IMR-90 (cell line): Measurements from ENCODE around the gene LRRTM4. TPM values are rescaled to one million over a fixed set of nuclear protein-coding genes. Genes with fewer than 3 reads are reported as not detected.

Experiments used
- ATAC-seq: fragments of 200-7000 bp; cut with Tn5 transposase; 2 replicates; pipeline ENCODE4 v1.9.1; 2020; ENCODE audit warnings: low read depth, mild to moderate bottlenecking, moderate library complexity
- BruUV-seq: library from RNA; stranded (reverse); fragments of 400-500 nt; replicated peaks from 2 replicates; lab custom pipeline; 2021; lab: Mats Ljungman, UMichigan
- CTCF ChIA-PET: fragments of 300-600 bp; formaldehyde crosslinking; extraction: SDS; loops from one replicate; lab custom pipeline; 2021; ENCODE audit warnings: antibody characterized with exemption; lab: Yijun Ruan, JAX
- POLR2A ChIA-PET: fragments of 300-600 bp; sonication (Branson Sonifier 250); formaldehyde crosslinking; loops from one replicate; lab custom pipeline; 2022; ENCODE audit warnings: antibody characterized with exemption; ENCODE audit not compliant: unreplicated experiment; lab: Charles Lee
- DNase-seq: peaks from one replicate; pipeline ENCODE4 v3.0.0; 2013
- H2AFZ ChIP-seq: replicated peaks from 2 replicates; pipeline ENCODE3; 2013; ENCODE audit warnings: low read length, mild to moderate bottlenecking; ENCODE audit not compliant: poor library complexity
- H2AK5ac ChIP-seq: 2 replicates; pipeline ENCODE4 v1.6.1; 2013; ENCODE audit warnings: low read depth, low read length, inconsistent platforms
- H2AK9ac ChIP-seq: replicated peaks from 2 replicates; pipeline ENCODE3; 2013; ENCODE audit warnings: mild to moderate bottlenecking, low read depth, low read length, moderate library complexity; ENCODE audit not compliant: poor library complexity
- H2BK120ac ChIP-seq: 2 replicates; pipeline ENCODE4 v1.6.1; 2013; ENCODE audit warnings: low read depth, low read length, inconsistent platforms
- H2BK15ac ChIP-seq: 3 replicates; pipeline ENCODE4 v1.6.1; 2013; ENCODE audit warnings: low read depth, low read length, inconsistent platforms
- H2BK20ac ChIP-seq: 2 replicates; pipeline ENCODE4 v1.6.1; 2013; ENCODE audit warnings: low read depth, mild to moderate bottlenecking, inconsistent platforms, low read length, moderate library complexity
- H2BK5ac ChIP-seq: 2 replicates; pipeline ENCODE4 v1.6.1; 2013; ENCODE audit warnings: mild to moderate bottlenecking, low read depth, low read length, inconsistent platforms; ENCODE audit not compliant: poor library complexity, severe bottlenecking
- H3K14ac ChIP-seq: replicated peaks from 2 replicates; pipeline ENCODE4 v1.6.1; 2013; ENCODE audit warnings: low read depth, low read length, inconsistent platforms
- H3K18ac ChIP-seq: 2 replicates; pipeline ENCODE4 v1.6.1; 2013; ENCODE audit warnings: low read depth, low read length, control low read depth
- H3K23ac ChIP-seq: 2 replicates; pipeline ENCODE4 v1.6.1; 2013; ENCODE audit warnings: low read depth, low read length, inconsistent platforms
- H3K27ac ChIP-seq: 2 replicates; pipeline ENCODE4 v1.5.1; 2013; ENCODE audit warnings: mild to moderate bottlenecking, control low read depth, low read length; ENCODE audit not compliant: insufficient read depth
- H3K27me3 ChIP-seq: 2 replicates; pipeline ENCODE4 v1.6.1; 2013; ENCODE audit warnings: low read length; ENCODE audit not compliant: control insufficient read depth, insufficient read depth
- H3K36me3 ChIP-seq: 2 replicates; pipeline ENCODE4 v1.6.1; 2013; ENCODE audit warnings: low read length, mixed read lengths; ENCODE audit not compliant: control insufficient read depth, insufficient read depth
- H3K4ac ChIP-seq: 2 replicates; pipeline ENCODE4 v1.6.1; 2013; ENCODE audit warnings: low read depth, low read length, inconsistent platforms
- H3K4me1 ChIP-seq: 2 replicates; pipeline ENCODE4 v1.6.1; 2013; ENCODE audit warnings: low read length, mixed read lengths; ENCODE audit not compliant: control insufficient read depth, insufficient read depth
- H3K4me2 ChIP-seq: 2 replicates; pipeline ENCODE4 v1.6.1; 2013; ENCODE audit warnings: low read depth, mild to moderate bottlenecking, control low read depth, low read length, moderate library complexity
- H3K4me3 ChIP-seq: 2 replicates; pipeline ENCODE4 v1.5.1; 2013; ENCODE audit warnings: low read depth, mild to moderate bottlenecking, control low read depth, low read length, moderate library complexity; ENCODE audit not compliant: insufficient read depth
- H3K56ac ChIP-seq: 2 replicates; pipeline ENCODE4 v1.6.1; 2013; ENCODE audit warnings: low read length, inconsistent platforms; ENCODE audit not compliant: insufficient read depth; ENCODE audit errors: extremely low read depth
- H3K79me1 ChIP-seq, 2 experiments: 2 replicates each; pipeline ENCODE4 v1.6.1; 2013; ENCODE audit warnings: low read length in 2 of 2, inconsistent platforms in 1 of 2, low read depth in 1 of 2
- H3K9ac ChIP-seq: 2 replicates; pipeline ENCODE4 v1.6.1; 2013; ENCODE audit warnings: low read depth, low read length, control low read depth
- H3K9me1 ChIP-seq: 2 replicates; pipeline ENCODE4 v1.6.1; 2013; ENCODE audit warnings: low read length, inconsistent platforms; ENCODE audit not compliant: insufficient read depth
- H3K9me3 ChIP-seq: 2 replicates; pipeline ENCODE4 v1.6.1; 2013; ENCODE audit warnings: low read length; ENCODE audit not compliant: control insufficient read depth, insufficient read depth
- H4K20me1 ChIP-seq: 2 replicates; pipeline ENCODE4 v1.6.1; 2013; ENCODE audit warnings: low read length, inconsistent platforms; ENCODE audit not compliant: insufficient read depth
- H4K5ac ChIP-seq: 2 replicates; pipeline ENCODE4 v1.6.1; 2013; ENCODE audit warnings: mild to moderate bottlenecking, low read depth, low read length, control low read depth
- H4K8ac ChIP-seq, 2 experiments: 2 replicates each; pipeline ENCODE4 v1.6.1; 2013; ENCODE audit warnings: low read depth in 2 of 2, low read length in 2 of 2, control low read depth in 1 of 2, inconsistent platforms in 1 of 2
- H4K91ac ChIP-seq: 2 replicates; pipeline ENCODE4 v1.6.1; 2013; ENCODE audit warnings: low read depth, low read length, inconsistent platforms; ENCODE audit not compliant: insufficient read depth
- CEBPB ChIP-seq: IDR thresholded peaks from 2 replicates; pipeline ENCODE4 v1.6.1; 2012; ENCODE audit warnings: low read depth, low read length, improper control_type of control experiment
- FOS ChIP-seq: fragments of 150-350 bp; IDR thresholded peaks from 2 replicates; pipeline ENCODE4 v1.6.1; 2016; ENCODE audit warnings: low read depth, low read length
- MAFK ChIP-seq: IDR thresholded peaks from 2 replicates; pipeline ENCODE4 v1.6.1; 2012; ENCODE audit warnings: low read depth, low read length, improper control_type of control experiment
- NFE2L2 ChIP-seq: fragments of 150-350 bp; IDR thresholded peaks from 2 replicates; pipeline ENCODE4 v1.6.1; 2016; ENCODE audit warnings: low read depth, mild to moderate bottlenecking, low read length
- POLR2A ChIP-seq: IDR thresholded peaks from 2 replicates; pipeline ENCODE4 v1.6.1; 2012; ENCODE audit warnings: mild to moderate bottlenecking, low read depth, low read length
- RCOR1 ChIP-seq: IDR thresholded peaks from 2 replicates; pipeline ENCODE4 v1.6.1; 2012; ENCODE audit warnings: mild to moderate bottlenecking, low read length, improper control_type of control experiment; ENCODE audit not compliant: insufficient replicate concordance
- RFX5 ChIP-seq: IDR thresholded peaks from 2 replicates; pipeline ENCODE4 v1.8.0; 2012; ENCODE audit warnings: low read depth, mild to moderate bottlenecking, low read length, moderate library complexity
- SMC3 ChIP-seq: fragments of 150-350 bp; IDR thresholded peaks from 2 replicates; pipeline ENCODE4 v1.6.1; 2016; ENCODE audit warnings: low read depth, mild to moderate bottlenecking, antibody characterized with exemption, low read length, moderate library complexity
- WGBS, 2 experiments: methylation state at CpG; one replicate each; pipeline versions ENCODE4 v1.1.5 to v1.1.7; 2013; ENCODE audit warnings: missing lambda C conversion rate in 2 of 2; ENCODE audit not compliant: insufficient read length in 1 of 2; ENCODE audit errors: extremely low coverage in 2 of 2; 5-methylcytosine and 5-hydroxymethylcytosine counted together
- dilution Hi-C: fragments of 300-500 bp; cut with HindIII; formaldehyde crosslinking; loops from one replicate; pipeline ENCODE4 v1.14.3; 2018; ENCODE audit warnings: low sequenced_read_pairs; ENCODE audit not compliant: unreplicated experiment
- in situ Hi-C: fragments of 300-500 bp; cut with MboI; formaldehyde crosslinking; loops from 3 replicates; pipeline ENCODE4 v1.14.3; 2019; ENCODE audit warnings: low sequenced_read_pairs, inconsistent platforms, mixed read lengths
- intact Hi-C: fragments of 100-400 bp; cut with micrococcal nuclease; formaldehyde crosslinking; loops from 2 replicates; pipeline ENCODE4 v1.10.0; 2022
- polyA plus RNA-seq, 3 experiments: library from polyadenylated mRNA; depleted of rRNA; stranded (reverse); fragments of >200 nt; gene quantifications; 2 replicates each; pipeline ENCODE4 v1.2.3, GENCODE V29; 2012; ENCODE audit warnings: low replicate concordance in 1 of 3
- total RNA-seq: library from RNA; depleted of rRNA; stranded (reverse); fragments of >200 nt; gene quantifications from 2 replicates; pipeline ENCODE4 v1.2.3, GENCODE V29; 2012
- TF ChIP-seq, protein P1 (sequence below): conservative IDR thresholded peaks from 2 replicates; pipeline ENCODE4 v1.5.1; 2012; ENCODE audit warnings: mild to moderate bottlenecking, low read depth, low read length, improper control_type of control experiment
- TF ChIP-seq, protein P2 (sequence below): fragments of 150-350 bp; IDR thresholded peaks from 2 replicates; pipeline ENCODE4 v1.6.1; 2017; ENCODE audit warnings: mild to moderate bottlenecking, antibody characterized with exemption, low read length, low read depth

Gene LRRTM4
- total and polyA plus RNA-seq, 2 of the 4 experiments (the other 2 are of a cell fraction): not detected

DNA sequence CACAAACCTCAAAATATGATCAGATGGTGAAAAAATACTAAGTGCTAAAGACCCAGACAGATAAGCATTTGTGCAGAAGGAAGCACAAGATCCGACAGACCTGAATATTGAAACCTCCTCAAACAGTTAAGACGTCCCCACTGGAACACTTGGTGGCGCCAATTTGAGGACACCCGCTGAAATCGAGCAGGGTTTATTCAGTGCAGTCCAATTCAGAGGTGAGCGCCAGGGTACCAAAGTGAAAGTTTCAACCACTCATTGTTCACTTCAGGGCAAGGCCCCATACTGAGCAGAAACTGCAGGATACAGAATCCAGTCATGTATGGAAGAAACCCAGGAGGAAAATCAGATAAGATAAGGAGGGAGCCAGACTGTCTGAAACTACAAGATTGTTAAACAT lies 417.6 kb downstream of the LRRTM4 start:
- no peak overlapping the region for H3K4me3 ChIP-seq
- H3K56ac ChIP-seq: no peak overlapping the region
- no peaks in the 10 kb centered on the region for H3K9me3 ChIP-seq
- H3K4me1 ChIP-seq: no peaks in the 10 kb centered on the region
- H3K79me1 ChIP-seq: no peaks in the 10 kb centered on the region
- intact Hi-C loops (no loop called here), in situ Hi-C loops (no loop called here), dilution Hi-C loops (no loop called here)
- no peak overlapping the region for H2BK15ac ChIP-seq
- no peak overlapping the region for H2AK5ac ChIP-seq
- H3K4me2 ChIP-seq: no peak overlapping the region
- TF ChIP-seq POLR2A (no peak), CEBPB (no peak), FOS (no peak), NFE2L2 (no peak), RFX5 (no peak), MAFK (no peak), SMC3 (no peak), RCOR1 (no peak)
- TF ChIP-seq, protein P1, sequence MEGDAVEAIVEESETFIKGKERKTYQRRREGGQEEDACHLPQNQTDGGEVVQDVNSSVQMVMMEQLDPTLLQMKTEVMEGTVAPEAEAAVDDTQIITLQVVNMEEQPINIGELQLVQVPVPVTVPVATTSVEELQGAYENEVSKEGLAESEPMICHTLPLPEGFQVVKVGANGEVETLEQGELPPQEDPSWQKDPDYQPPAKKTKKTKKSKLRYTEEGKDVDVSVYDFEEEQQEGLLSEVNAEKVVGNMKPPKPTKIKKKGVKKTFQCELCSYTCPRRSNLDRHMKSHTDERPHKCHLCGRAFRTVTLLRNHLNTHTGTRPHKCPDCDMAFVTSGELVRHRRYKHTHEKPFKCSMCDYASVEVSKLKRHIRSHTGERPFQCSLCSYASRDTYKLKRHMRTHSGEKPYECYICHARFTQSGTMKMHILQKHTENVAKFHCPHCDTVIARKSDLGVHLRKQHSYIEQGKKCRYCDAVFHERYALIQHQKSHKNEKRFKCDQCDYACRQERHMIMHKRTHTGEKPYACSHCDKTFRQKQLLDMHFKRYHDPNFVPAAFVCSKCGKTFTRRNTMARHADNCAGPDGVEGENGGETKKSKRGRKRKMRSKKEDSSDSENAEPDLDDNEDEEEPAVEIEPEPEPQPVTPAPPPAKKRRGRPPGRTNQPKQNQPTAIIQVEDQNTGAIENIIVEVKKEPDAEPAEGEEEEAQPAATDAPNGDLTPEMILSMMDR: no peak
- TF ChIP-seq, protein P2, sequence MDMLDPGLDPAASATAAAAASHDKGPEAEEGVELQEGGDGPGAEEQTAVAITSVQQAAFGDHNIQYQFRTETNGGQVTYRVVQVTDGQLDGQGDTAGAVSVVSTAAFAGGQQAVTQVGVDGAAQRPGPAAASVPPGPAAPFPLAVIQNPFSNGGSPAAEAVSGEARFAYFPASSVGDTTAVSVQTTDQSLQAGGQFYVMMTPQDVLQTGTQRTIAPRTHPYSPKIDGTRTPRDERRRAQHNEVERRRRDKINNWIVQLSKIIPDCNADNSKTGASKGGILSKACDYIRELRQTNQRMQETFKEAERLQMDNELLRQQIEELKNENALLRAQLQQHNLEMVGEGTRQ: no peak
- ChIA-PET CTCF (no interaction called here), POLR2A (no interaction called here)
- no peak overlapping the region for H2AFZ ChIP-seq
- H4K91ac ChIP-seq: no peak overlapping the region
- H3K18ac ChIP-seq: no peak overlapping the region
- no peak overlapping the region for H3K14ac ChIP-seq
- no peak overlapping the region for H3K27ac ChIP-seq
- no peak overlapping the region for H2BK120ac ChIP-seq
- H3K4ac ChIP-seq: no peak overlapping the region
- H3K9ac ChIP-seq: no peak overlapping the region
- H3K36me3 ChIP-seq: no peaks in the 10 kb centered on the region
- H3K27me3 ChIP-seq: no peaks in the 10 kb centered on the region
- no peak overlapping the region for H4K8ac ChIP-seq
- no peak overlapping the region for H4K5ac ChIP-seq
- DNase-seq (no peak), ATAC-seq (no peak)
- H2BK20ac ChIP-seq: no peak overlapping the region
- BruUV-seq: no TSS peak
- no peak overlapping the region for H2AK9ac ChIP-seq
- H2BK5ac ChIP-seq: no peak overlapping the region
- H4K20me1 ChIP-seq: no peaks in the 10 kb centered on the region
- WGBS, 2 experiments: 80% methylated on average over 1 of the region's 6 CpGs; no CpG with 5 or more reads in 1 of the 2 experiments
- H3K23ac ChIP-seq: no peak overlapping the region
- H3K9me1 ChIP-seq: no peaks in the 10 kb centered on the region
